Effector CD8-positive, alpha-beta T cell (primary cell): ENCODE results near the gene SUSD4.
"Not testable (repeated sequence)": the region's sequence is repeated elsewhere in the genome, so short reads cannot be mapped to it uniquely, and the experiment has no call there.

Experiments used
- DNase-seq: peaks from one replicate; lab custom pipeline; 2025; lab: John Stamatoyannopoulos, UW

SUSD4 gene

DNA sequence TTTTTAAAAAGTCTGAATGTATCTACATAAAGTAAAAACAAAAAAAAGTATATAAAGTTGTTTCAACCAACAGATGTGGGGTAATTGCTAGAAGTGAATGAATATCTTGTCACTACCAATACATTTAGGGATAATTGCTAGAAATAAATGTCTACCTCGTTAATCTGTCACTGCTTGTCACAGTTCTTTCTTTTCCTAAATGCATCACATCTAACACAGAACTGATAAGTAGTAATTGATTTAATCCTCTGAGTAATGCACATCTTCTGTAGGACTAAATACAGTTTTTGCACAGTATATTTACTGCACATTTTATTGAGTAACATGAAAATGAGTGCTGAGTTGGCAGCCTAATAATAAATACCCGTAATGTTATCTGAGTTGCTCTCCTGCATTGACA lies 72.2 kb downstream of the SUSD4 start:
- DNase-seq = no peak

DNA sequence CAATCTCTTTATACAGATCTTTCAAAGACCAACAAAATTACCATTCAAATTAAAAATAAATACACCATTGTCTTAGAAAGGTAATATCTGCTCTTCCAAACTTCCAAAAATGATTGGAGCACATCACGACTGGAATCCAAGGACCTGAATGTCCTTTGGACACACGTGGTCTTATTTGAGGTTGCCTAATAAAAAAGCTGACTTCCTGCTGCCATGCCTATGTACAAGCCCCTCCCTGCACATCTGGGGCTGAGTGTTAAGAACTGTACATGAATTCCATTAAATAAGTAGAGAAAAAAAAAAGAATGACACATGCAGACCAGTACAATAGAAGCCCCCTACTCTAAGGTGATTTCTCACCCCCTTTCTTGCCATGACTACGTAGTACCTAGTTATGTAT lies 73.6 kb downstream of the SUSD4 start:
- DNase-seq = no peak

DNA sequence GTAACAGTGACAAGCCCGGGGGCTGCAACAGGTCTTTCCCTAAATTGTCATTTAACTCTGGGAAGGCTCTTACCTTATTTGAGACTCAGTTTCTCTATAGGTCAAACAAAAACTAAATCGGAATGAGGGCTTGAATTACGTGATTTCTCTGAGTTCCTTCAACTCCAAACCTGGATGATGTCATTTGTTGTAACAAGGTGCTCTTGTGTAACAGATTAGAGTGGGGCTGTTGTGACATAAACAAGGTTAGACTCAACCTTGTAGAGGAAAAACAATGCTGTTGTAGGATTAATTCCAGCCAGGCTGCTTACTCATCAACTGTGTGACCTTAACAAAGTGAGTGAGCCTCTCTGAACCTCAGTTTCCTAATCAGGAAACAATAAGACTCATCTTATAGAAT lies 74.4 kb downstream of the SUSD4 start:
- no peak for DNase-seq

DNA sequence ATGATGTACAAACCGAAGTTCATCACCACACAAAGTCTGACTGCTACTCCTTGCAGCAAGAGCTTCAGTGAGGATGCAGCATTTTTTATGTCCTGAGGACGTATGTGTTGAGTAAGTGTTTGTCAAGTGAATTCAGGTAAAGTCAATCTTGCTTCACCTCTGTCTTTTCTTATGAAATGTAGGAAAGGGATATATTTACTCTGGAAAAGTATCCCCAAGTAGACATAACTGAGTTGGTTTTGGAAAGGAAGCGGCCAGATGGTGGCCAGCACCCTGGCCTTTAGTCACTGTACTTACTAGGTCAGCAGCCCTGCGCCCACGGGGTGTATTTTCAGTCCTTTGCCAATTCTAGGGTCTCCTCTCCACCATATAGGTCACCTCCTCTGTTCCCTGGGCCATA lies 75.2 kb downstream of the SUSD4 start:
- DNase-seq = no peak

DNA sequence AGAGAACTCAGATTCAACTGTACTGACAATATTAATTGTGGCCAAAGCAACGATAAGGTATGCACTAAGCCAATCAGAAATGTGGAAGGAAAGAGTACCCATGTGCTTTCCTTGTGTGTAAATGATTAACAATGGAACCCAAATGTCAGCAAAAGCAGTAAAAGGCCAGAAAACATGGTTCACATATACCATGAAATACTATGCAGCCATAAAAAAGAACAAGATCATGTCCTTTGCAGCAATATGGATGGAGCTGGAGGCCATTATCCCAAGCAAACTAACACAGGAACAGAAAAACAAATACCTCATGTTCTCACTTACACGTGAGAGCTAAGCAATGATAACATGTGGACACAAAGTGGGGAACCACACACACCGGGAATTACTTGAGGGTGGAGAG lies 78.5 kb downstream of the SUSD4 start:
- DNase-seq = no peak

DNA sequence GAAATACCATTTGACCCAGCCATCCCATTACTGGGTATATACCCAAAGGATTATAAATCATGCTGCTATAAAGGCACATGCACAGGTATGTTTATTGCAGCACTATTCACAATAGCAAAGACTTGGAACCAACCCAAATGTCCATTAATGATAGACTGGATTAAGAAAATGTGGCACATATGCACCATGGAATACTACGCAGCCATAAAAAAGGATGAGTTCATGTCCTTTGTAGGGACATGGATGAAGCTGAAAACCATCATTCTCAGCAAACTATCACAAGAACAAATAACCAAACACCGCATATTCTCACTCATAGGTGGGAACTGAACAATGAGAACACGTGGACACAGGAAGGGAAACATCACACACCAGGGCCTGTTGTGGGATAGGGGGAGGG lies 80.3 kb downstream of the SUSD4 start:
- DNase-seq = not testable (repeated sequence)

DNA sequence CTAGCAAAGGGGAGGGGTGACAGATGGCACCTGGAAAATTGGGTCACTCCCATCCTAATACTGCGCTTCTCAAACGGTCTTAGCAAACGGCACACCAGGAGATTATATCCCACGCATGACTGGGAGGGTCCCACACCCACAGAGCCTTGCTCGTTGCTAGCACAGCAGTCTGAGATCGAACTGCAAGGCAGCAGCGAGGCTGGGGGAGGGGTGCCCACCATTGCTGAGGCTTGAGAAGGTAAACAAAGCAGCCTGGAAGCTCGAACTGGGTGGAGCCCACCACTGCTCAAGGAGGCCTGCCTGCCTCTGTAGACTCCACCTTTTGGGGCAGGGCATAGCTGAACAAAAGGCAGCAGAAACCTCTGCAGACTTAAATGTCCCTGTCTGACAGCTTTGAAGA lies 85.7 kb downstream of the SUSD4 start:
- not testable (repeated sequence) for DNase-seq

DNA sequence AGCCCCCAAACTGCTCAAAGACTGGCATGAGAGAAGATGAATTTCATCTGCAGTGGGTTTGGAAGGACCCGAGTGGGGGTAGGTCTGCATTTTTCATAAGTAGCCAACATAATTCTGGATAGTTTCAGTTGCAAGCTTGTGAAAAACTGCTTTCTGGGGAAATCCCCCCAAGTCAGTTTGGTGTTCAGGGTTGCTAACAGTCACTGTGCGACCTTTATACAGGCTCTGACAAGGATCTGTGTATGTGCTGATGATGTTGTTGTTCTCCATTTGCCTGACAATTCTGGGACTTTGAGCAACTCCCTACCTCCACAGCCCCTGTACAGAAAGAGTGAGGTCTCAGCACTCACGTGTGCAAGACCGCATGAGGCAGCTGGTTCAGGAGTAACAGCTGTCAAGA lies 87.9 kb downstream of the SUSD4 start:
- no peak for DNase-seq

DNA sequence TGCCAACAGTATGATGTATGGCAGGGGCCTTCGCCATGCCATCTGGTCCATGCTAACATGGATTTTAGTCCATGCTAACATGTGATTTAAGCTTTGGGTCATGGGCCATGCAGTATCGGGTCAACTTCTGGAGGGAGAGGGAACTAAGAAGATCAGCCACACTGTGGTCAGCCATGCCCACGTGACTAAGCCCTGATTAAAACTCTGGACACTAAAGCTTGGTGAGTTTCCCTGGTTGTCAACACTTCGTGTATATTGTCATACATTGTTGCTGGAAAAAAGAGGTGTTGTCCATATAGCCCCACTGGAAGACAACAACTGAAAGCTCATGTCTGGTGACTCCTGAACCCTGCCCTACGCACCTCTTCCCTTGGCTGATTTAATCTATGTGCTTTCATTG lies 90.5 kb downstream of the SUSD4 start:
- no peak for DNase-seq

DNA sequence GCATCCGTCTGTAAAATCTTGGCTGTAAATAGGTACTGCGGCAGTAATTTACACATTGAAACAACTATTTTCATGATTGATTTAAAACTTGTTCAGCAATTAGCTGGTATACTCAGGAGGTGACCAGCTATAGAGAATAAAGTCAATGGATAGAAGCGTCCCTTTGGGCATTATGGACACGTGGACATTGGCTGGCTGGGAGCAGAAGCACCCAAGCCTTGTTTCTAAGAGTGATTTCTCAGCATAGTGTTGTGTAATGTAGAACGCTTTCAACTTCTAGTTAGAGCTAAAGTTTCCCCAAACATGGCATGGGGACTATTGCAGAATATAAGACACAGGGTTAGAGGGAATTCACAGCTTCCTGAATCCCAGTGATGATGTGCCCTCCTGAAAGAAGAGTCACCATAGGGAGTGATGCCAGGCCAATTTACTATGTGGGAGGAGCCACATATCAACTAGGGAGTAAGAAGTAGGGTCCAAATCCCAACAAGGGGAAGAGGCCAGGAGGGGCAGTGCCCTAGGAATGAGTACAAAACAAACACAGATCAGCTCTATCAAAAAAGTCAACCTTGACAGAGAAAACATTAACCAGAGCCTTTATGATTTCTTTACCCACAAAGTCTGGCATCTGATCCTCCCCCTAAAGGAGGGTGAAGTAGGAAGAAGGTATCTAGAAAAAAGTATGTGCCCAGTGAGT lies 92.7 kb downstream of the SUSD4 start:
- no peak for DNase-seq

DNA sequence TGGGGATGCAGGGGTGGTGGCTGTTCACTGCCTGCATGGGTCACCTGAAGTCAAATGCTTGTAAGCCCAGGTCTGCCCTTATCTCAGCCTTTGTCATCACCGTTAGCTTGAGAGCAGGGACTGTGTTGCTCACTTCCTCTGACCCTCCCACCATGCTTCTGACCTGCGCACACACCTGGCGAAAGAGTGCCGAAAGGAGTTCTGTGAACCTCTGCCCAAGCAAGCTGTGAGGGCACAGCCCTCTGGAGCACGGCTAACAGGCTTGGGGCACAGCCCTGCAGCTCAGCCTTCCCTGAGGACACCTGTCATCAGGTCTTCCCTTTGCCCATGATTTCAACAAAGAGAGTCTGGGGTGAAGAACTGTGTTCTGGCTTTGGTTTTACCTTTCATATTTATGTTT lies 93.8 kb downstream of the SUSD4 start:
- DNase-seq = no peak

DNA sequence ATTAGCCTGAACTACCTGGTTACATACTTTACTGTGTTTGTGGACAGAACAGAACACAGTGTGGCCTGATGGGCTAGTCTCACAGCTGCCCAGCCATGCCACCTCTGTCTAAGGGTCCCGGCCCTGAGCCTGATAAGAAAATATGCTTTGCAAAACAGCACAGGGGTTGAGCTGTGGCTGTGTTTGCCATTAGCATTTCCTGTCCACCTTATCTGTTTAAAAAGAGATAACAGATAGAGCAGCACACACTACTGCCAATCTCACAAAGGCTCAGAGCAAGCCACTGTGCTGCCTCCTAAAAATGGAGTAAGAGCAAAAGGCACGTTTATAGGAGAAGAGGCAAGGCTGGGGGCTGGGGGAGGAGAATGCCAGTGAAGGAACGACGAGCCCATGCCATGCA lies 95.0 kb downstream of the SUSD4 start:
- no peak for DNase-seq

DNA sequence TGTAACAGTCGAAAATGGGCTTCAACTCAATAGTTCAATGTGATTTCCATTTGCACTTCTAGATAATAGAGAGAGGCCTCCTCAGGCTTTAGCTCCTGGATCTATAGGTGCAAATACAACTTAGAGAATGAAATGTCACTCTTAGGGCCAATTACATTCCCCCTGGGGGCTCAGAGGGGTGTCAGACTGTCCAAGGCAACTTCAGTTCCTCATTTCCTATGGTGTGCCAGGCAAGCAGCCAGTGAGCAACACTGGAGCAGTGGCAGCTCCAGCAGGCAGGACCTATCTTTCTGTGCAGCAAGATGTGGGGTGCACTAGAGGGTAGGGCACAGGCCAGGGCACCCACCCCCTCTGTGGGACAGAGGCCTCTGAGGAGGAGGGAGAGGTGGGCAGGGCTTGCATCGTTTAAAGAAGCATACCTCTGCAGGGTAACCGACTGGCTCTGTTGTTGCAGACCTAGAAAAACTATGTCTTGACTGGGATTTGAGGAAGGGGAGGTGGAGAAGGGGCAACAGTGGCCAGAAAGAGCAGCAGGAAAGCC lies 97.3 kb downstream of the SUSD4 start:
- DNase-seq = no peak

DNA sequence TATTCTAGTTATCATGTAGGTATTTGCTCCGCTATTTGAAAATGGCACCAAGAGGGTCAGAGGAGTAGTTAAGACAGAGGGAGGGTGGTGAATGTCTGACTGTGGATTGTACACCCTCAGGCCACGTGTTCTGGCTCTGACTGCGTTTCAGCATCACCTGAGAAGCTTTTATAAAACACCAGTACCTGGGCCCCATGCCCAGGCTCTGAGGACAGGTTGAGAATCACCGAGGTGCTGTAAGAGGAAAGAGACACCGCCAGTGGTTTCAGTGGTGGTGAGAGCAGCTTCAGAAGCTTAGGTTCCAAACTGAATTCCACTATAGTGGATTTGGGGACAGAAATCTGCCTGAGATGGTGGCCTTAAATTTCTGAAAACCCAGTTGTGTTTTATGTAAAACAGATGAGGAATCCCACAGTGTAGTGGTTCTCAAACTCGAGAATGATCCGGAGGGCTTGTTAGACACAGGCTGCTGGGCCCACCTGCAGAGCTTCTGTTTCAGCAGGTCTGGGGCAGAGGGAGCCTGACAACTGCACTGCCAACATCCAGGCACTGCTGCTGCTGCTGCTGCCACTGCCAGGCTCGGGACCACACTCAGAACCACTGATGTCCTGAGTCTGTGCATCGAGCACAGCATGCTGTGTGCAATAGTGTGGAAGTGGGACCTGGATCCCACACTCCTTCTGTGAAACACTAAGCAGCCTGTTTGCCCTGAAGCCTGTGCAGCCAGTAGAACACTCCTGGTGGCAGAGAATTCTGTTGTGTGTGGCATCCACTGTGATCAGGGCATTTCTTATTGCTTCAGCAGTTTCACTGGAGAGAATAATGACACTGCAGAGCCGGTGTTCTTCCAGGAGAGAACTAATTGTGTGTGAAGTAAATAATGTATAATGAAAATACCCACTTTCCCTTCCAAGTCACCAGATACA lies 98.7 kb downstream of the SUSD4 start:
- DNase-seq = no peak

DNA sequence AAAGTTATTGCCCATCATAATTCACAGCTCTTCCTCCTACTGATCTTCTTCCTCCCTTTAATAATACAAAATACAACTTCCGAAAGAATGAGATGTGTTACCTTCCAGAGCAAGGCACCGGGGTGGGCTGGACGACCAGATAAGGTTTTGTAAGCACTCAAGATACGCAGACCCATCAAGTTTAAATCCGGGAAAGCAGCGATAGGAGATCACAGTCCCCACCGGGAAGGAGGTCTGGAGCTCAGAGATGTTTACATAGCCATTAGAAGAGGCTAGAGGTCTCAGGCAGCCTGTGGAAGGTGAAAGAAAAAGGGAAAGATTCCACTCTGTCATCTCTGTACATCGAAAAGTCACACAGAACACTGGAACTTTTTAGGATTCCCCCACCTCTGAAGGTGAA lies 99.4 kb downstream of the SUSD4 start:
- DNase-seq = no peak

DNA sequence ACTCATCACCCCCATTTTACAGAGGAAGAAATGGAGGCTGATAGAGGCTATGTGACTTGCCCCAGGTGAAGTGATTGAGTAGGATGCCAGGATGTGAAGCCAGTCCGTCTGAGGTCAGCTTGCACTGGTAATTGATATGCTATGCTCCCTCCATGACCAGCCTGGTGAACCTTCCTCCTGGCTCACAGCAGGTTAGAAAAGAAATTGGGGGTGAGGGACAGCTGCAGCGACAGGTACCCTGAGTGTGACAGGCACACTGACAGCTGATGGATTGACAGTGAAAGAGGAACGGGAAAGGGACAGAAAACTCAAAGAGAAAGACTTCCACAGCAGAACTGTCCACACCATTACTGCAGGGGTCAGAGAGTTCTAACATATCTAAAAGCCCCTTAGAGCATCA lies 102.1 kb downstream of the SUSD4 start:
- DNase-seq = no peak

DNA sequence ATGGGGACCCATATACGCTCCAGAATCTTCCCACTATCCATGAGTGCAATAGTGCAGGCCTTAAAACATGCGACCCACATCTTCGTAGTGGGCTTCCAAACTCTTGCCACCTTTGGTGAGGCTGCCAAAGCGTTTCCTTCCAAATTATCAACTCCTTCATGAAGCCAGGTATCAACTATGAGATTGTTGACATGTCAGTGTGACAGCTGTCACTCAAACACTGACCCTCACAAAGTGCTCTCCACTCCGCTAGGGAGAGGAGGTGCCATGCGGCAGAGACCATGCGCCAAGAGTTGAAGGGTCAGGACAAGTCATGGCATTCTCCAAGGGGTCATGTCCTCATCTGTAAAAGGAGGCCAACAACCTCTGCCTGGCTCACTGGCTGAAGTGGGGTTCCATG lies 103.3 kb downstream of the SUSD4 start:
- DNase-seq = no peak

DNA sequence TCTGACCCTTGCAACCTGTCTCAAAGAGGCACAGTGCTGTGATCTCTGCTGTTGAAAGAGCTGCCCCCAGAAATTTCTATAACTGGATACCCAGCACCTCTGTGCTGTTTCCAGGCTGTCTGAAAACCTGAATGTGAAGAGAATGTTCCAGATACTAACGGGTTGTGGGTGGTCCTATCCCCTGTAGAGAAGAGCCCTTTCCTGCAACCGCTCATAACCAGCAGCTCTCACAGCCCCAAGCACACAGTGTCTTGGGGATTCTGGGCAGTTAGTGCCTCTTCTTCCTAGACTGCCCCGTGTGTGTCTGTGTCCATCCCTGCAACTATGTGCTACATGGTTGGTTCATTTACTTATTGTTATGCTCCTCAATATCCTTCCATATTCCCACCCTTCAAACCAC lies 104.5 kb downstream of the SUSD4 start:
- DNase-seq = no peak

DNA sequence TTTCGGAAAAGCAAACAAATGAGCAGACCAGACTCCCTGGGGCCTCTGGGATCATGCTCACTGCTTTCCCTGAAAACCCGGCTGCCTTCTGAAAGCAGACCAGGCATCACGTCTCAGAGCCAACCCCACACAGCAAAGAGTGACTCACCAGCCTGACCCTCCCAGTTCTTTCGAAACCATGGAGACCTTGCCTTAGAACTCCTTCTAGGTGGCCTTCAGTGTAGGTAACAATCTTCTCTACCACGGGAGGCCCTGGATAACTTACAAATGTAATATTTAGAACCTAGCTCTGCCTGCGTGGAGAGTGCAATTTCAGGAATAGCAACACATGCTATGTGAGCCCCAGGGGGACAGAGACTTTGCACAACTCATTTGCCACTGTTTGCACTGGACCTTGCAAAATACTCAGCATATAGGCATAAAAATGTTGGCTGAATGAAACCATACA lies 105.2 kb downstream of the SUSD4 start:
- no peak for DNase-seq

DNA sequence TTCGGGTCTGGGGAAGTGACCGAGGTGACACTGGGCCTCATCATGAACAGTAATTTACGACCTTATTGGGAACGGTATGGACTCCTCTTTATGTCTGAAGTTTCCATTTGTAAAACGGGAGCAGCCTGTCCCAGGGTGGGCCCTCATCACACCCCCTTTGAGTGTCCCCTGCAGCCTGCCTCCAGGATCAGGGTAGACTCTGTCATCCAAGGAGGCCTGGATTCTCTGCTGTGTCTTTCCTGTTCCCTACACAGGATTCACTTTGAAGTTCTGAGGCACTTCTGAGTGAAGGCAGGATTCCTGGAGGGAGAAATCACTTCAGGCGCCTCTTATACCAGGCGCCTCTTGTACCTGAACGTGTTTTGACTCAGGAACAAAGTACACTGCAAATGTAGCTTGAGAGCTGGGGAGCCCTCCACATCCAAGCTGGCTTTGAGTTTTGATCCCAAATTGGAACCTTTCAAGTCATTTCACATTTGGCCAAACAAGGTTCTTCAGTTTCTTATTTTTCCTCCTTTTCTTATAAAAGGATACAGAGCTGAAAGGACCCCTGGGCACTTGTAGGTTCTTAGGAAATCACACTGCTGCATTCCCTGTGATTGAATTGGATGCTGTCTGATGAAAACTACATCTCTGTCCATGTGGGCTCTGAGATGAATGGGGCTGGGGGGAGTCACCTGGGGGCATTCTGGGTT lies 106.0 kb downstream of the SUSD4 start:
- DNase-seq = no peak

DNA sequence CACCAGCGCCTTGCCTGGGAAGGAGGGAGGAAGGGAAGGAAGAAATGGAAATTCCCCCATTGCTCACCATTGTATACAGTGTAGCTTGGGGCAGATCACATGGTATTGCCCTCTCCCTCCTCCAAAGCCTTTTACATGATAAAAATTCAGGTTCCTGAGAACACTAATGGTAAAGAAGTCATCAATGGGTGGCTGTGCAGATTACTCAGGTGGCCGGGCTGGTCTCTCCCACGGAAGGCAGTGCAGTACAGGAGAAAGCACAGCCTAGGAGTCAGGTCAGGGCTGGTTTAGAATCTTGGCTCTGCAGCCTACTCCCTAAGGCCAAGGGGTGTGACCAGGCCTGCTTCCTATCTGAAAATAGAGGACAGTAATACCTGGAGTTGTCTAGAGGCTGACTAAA lies 107.9 kb downstream of the SUSD4 start:
- DNase-seq = no peak

DNA sequence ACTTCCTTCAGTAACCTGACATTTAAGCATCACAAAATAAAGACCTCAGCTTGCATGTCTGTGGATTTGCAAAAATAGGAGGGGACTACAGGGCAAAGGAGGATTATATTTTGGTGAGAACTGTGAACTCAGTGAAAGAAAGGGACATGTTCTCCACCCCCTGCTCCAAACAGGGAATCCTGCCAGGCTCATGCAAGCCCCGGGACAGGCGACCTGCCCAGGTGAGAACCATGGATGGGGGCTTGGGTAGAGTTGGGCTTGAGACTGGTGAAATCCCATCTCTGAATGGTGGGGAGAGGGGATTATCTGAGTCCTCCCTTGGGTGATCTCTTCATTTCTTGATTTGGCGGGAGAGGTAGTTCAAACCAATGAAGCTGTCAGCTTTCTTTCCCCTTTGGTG lies 110.1 kb downstream of the SUSD4 start:
- no peak for DNase-seq
